ENCODE data around the gene EML1. TPM values are rescaled to one million over a fixed set of nuclear protein-coding genes. Genes with fewer than 3 reads are reported as not detected.

Gene EML1
- total RNA-seq, 1 donor from 2014 or later, result 0.32 TPM

GRCh38 chr14:99961826-99962518 lies 168.8 kb downstream of the EML1 start:
- intact Hi-C loops (cut with micrococcal nuclease), result no loop called here

GRCh38 chr14:99964979-99965378 lies 171.8 kb downstream of the EML1 start:
- intact Hi-C loops (cut with micrococcal nuclease), result no loop called here

GRCh38 chr14:99966037-99966835 lies 173.0 kb downstream of the EML1 start:
- intact Hi-C loops (cut with micrococcal nuclease), result no loop called here

GRCh38 chr14:99966912-99967311 lies 173.7 kb downstream of the EML1 start:
- intact Hi-C loops (cut with micrococcal nuclease), result no loop called here

- intact Hi-C loops (cut with micrococcal nuclease), result no loop called here
Observed at GRCh38 chr14:99968191-99968920, 175.1 kb downstream of the EML1 start.

- intact Hi-C loops (cut with micrococcal nuclease), result no loop called here
Observed at GRCh38 chr14:99968941-99969340, 175.7 kb downstream of the EML1 start.

GRCh38 chr14:99969673-99970322 lies 176.6 kb downstream of the EML1 start:
- intact Hi-C loops (cut with micrococcal nuclease), result loop anchor here (5.0 kb wide), 1 partner anchor 273 kb away; no protein-coding TSS in a partner anchor

- intact Hi-C loops (cut with micrococcal nuclease), result loop anchor here (1.0 to 5.0 kb wide), 3 partner anchors 271 to 314 kb away; no protein-coding TSS in a partner anchor
Observed at GRCh38 chr14:99971087-99971940, 178.1 kb downstream of the EML1 start.

- intact Hi-C loops (cut with micrococcal nuclease), result loop anchor here (1.0 to 5.0 kb wide), 6 partner anchors 10 to 313 kb away; no protein-coding TSS in a partner anchor
Observed at GRCh38 chr14:99971941-99972747, 178.9 kb downstream of the EML1 start.

- intact Hi-C loops (cut with micrococcal nuclease), result loop anchor here (1.0 to 5.0 kb wide), 4 partner anchors 9 to 269 kb away; no protein-coding TSS in a partner anchor
Observed at GRCh38 chr14:99972748-99973466, 179.7 kb downstream of the EML1 start.

GRCh38 chr14:99975190-99975589 lies 182.0 kb downstream of the EML1 start:
- intact Hi-C loops (cut with micrococcal nuclease), result no loop called here

- intact Hi-C loops (cut with micrococcal nuclease), result no loop called here
Observed at GRCh38 chr14:99976021-99976420, 182.8 kb downstream of the EML1 start.

- intact Hi-C loops (cut with micrococcal nuclease), result no loop called here
Observed at GRCh38 chr14:99976681-99977080, 183.5 kb downstream of the EML1 start.

- intact Hi-C loops (cut with micrococcal nuclease), result loop anchor here (5.0 kb wide), 1 partner anchor 257 kb away; the partner anchor contains the start of gene YY1
Observed at GRCh38 chr14:99980299-99980698, 187.1 kb downstream of the EML1 start.

GRCh38 chr14:99981806-99982205 lies 188.6 kb downstream of the EML1 start:
- intact Hi-C loops (cut with micrococcal nuclease), result loop anchor here (1.0 to 5.0 kb wide), 12 partner anchors 10 to 394 kb away; partner anchors contain the start of genes EVL, WDR25 and YY1

GRCh38 chr14:99982537-99983250 lies 189.5 kb downstream of the EML1 start:
- intact Hi-C loops (cut with micrococcal nuclease), result loop anchor here (1.0 to 5.0 kb wide), 12 partner anchors 10 to 394 kb away; partner anchors contain the start of genes EVL, WDR25 and YY1

GRCh38 chr14:99983251-99984015 lies 190.2 kb downstream of the EML1 start:
- intact Hi-C loops (cut with micrococcal nuclease), result loop anchor here (5.0 kb wide), 1 partner anchor 254 kb away; the partner anchor contains the start of gene YY1
